Smooth muscle cell (in vitro differentiated cells): ENCODE measurements around the gene HBG1. TPM values are rescaled to one million over a fixed set of nuclear protein-coding genes. Genes with fewer than 3 reads are reported as not detected.

ENCODE experiments used
- DNase-seq: peaks from one replicate; lab custom pipeline; 2025; ENCODE audit not compliant: unreplicated experiment; lab: John Stamatoyannopoulos, UW
- H2AFZ ChIP-seq: fragments of 200-600 bp; sonication (generic); 2 replicates; pipeline ENCODE4 v1.6.0; 2016; ENCODE audit warnings: antibody characterized with exemption, low read depth, mild to moderate bottlenecking
- H3F3A ChIP-seq: fragments of 200-600 bp; sonication (generic); 2 replicates; pipeline ENCODE4 v1.6.0; 2017; ENCODE audit warnings: antibody characterized with exemption, low read depth
- H3K27ac ChIP-seq: fragments of 200-600 bp; sonication (generic); 2 replicates; pipeline ENCODE4 v1.5.1; 2016; ENCODE audit warnings: low read depth, mild to moderate bottlenecking
- H3K27me3 ChIP-seq: fragments of 200-600 bp; sonication (generic); 2 replicates; pipeline ENCODE4 v1.6.1; 2016; ENCODE audit warnings: low read depth, mild to moderate bottlenecking
- H3K36me3 ChIP-seq: fragments of 200-600 bp; sonication (generic); 2 replicates; pipeline ENCODE4 v1.5.1; 2016; ENCODE audit warnings: low read depth
- H3K4me1 ChIP-seq: fragments of 200-600 bp; sonication (generic); 2 replicates; pipeline ENCODE4 v1.5.1; 2016; ENCODE audit warnings: low read depth
- H3K4me2 ChIP-seq: fragments of 200-600 bp; sonication (generic); 2 replicates; pipeline ENCODE4 v1.6.0; 2016; ENCODE audit warnings: mild to moderate bottlenecking
- H3K4me3 ChIP-seq: fragments of 200-600 bp; sonication (generic); 2 replicates; pipeline ENCODE4 v1.5.1; 2016; ENCODE audit warnings: mild to moderate bottlenecking
- H3K79me2 ChIP-seq: fragments of 200-600 bp; sonication (generic); 2 replicates; pipeline ENCODE4 v1.6.0; 2016; ENCODE audit warnings: low read depth, mild to moderate bottlenecking
- H3K9ac ChIP-seq: fragments of 200-600 bp; sonication (generic); 2 replicates; pipeline ENCODE4 v1.6.0; 2016; ENCODE audit warnings: low read depth
- H3K9me3 ChIP-seq: fragments of 200-600 bp; sonication (generic); replicated peaks from 2 replicates; pipeline ENCODE4 v1.5.1; 2016; ENCODE audit warnings: low read depth
- H4K20me1 ChIP-seq: fragments of 200-600 bp; sonication (generic); 2 replicates; pipeline ENCODE4 v1.6.0; 2016; ENCODE audit warnings: low read depth
- WGBS: methylation state at CpG from one replicate; pipeline ENCODE4 v1.1.7; 2016; ENCODE audit warnings: low lambda C conversion rate; 5-methylcytosine and 5-hydroxymethylcytosine counted together
- polyA plus RNA-seq: library from polyadenylated mRNA; unstranded; fragments of >200 nt; fragmentation: Nextera tagmentation; extraction: Ambion mirVana; gene quantifications from 2 replicates; pipeline ENCODE4 v1.2.1, GENCODE V29; 2016
- total RNA-seq: library from RNA; depleted of rRNA; stranded (reverse); fragments of >200 nt; gene quantifications from 2 replicates; pipeline ENCODE4 v1.2.3, GENCODE V29; 2014
- TF ChIP-seq, protein P1 (sequence below): fragments of 200-600 bp; sonication (generic); IDR thresholded peaks from 2 replicates; pipeline ENCODE4 v1.5.1; 2017; ENCODE audit warnings: borderline replicate concordance, mild to moderate bottlenecking, antibody characterized with exemption; ENCODE audit not compliant: insufficient read depth, poor library complexity, severe bottlenecking

The HBG1 gene
- total and polyA plus RNA-seq, 2 experiments from 2014 or later = not detected

DNA sequence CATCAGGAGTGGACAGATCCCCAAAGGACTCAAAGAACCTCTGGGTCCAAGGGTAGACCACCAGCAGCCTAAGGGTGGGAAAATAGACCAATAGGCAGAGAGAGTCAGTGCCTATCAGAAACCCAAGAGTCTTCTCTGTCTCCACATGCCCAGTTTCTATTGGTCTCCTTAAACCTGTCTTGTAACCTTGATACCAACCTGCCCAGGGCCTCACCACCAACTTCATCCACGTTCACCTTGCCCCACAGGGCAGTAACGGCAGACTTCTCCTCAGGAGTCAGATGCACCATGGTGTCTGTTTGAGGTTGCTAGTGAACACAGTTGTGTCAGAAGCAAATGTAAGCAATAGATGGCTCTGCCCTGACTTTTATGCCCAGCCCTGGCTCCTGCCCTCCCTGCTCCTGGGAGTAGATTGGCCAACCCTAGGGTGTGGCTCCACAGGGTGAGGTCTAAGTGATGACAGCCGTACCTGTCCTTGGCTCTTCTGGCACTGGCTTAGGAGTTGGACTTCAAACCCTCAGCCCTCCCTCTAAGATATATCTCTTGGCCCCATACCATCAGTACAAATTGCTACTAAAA is 22.8 kb downstream of the HBG1 start, which contains the start of gene HBB:
HBB (minus strand) TSS at position 340 of the 579 bp plus-strand sequence; CDS start at position 290, 50 bp downstream.
- H3K4me2 ChIP-seq = no peak within 1 kb of the TSS
- no peaks in the 10 kb centered on the region for H3K79me2 ChIP-seq
- TF ChIP-seq, protein P1, sequence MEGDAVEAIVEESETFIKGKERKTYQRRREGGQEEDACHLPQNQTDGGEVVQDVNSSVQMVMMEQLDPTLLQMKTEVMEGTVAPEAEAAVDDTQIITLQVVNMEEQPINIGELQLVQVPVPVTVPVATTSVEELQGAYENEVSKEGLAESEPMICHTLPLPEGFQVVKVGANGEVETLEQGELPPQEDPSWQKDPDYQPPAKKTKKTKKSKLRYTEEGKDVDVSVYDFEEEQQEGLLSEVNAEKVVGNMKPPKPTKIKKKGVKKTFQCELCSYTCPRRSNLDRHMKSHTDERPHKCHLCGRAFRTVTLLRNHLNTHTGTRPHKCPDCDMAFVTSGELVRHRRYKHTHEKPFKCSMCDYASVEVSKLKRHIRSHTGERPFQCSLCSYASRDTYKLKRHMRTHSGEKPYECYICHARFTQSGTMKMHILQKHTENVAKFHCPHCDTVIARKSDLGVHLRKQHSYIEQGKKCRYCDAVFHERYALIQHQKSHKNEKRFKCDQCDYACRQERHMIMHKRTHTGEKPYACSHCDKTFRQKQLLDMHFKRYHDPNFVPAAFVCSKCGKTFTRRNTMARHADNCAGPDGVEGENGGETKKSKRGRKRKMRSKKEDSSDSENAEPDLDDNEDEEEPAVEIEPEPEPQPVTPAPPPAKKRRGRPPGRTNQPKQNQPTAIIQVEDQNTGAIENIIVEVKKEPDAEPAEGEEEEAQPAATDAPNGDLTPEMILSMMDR = no peak
- no peaks in the 10 kb centered on the region for H3K9me3 ChIP-seq
- H3K36me3 ChIP-seq = no peaks in the 10 kb centered on the region
- no peak within 1 kb of the TSS for H3K9ac ChIP-seq
- H3F3A ChIP-seq = no peaks in the 10 kb centered on the region
- H2AFZ ChIP-seq = no peak within 1 kb of the TSS
- H4K20me1 ChIP-seq = no peaks in the 10 kb centered on the region
- no peaks in the 10 kb centered on the region for H3K27me3 ChIP-seq
- no peak within 1 kb of the TSS for H3K4me3 ChIP-seq
- DNase-seq = no peak
- no peak within 1 kb of the TSS for H3K27ac ChIP-seq
- WGBS = 98% methylated on average over 3 of the region's 3 CpGs
- H3K4me1 ChIP-seq = no peaks in the 10 kb centered on the region

DNA sequence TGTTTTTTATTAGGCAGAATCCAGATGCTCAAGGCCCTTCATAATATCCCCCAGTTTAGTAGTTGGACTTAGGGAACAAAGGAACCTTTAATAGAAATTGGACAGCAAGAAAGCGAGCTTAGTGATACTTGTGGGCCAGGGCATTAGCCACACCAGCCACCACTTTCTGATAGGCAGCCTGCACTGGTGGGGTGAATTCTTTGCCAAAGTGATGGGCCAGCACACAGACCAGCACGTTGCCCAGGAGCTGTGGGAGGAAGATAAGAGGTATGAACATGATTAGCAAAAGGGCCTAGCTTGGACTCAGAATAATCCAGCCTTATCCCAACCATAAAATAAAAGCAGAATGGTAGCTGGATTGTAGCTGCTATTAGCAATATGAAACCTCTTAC is 24.2 kb downstream of the HBG1 start:
- Histone ChIP-seq H3K4me3 (no peak overlapping the region), H3K4me1 (no peaks in the 10 kb centered on the region), H4K20me1 (no peaks in the 10 kb centered on the region), H3K79me2 (no peaks in the 10 kb centered on the region), H3F3A (no peaks in the 10 kb centered on the region), H3K27ac (no peak overlapping the region), H3K9ac (no peak overlapping the region), H3K9me3 (no peaks in the 10 kb centered on the region), H3K4me2 (no peak overlapping the region), H3K27me3 (no peaks in the 10 kb centered on the region), H3K36me3 (no peaks in the 10 kb centered on the region), H2AFZ (no peak overlapping the region)
- TF ChIP-seq, protein P1 = no peak
- DNase-seq = no peak
- 61% methylated on average over 2 of the region's 2 CpGs for WGBS

DNA sequence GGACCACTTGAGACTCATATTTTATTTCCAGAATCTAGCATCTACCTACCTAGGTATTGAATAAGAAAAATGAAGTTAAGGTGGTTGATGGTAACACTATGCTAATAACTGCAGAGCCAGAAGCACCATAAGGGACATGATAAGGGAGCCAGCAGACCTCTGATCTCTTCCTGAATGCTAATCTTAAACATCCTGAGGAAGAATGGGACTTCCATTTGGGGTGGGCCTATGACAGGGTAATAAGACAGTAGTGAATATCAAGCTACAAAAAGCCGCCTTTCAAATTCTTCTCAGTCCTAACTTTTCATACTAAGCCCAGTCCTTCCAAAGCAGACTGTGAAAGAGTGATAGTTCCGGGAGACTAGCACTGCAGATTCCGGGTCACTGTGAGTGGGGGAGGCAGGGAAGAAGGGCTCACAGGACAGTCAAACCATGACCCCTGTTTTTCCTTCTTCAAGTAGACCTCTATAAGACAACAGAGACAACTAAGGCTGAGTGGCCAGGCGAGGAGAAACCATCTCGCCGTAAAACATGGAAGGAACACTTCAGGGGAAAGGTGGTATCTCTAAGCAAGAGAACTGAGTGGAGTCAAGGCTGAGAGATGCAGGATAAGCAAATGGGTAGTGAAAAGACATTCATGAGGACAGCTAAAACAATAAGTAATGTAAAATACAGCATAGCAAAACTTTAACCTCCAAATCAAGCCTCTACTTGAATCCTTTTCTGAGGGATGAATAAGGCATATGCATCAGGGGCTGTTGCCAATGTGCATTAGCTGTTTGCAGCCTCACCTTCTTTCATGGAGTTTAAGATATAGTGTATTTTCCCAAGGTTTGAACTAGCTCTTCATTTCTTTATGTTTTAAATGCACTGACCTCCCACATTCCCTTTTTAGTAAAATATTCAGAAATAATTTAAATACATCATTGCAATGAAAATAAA is 24.8 kb downstream of the HBG1 start:
- Histone ChIP-seq H3K27me3 (no peaks in the 10 kb centered on the region), H2AFZ (no peak overlapping the region), H3F3A (no peaks in the 10 kb centered on the region), H4K20me1 (no peaks in the 10 kb centered on the region), H3K9ac (no peak overlapping the region), H3K4me1 (no peaks in the 10 kb centered on the region), H3K36me3 (no peaks in the 10 kb centered on the region), H3K4me2 (no peak overlapping the region), H3K9me3 (no peaks in the 10 kb centered on the region), H3K27ac (no peak overlapping the region), H3K4me3 (no peak overlapping the region), H3K79me2 (no peaks in the 10 kb centered on the region)
- WGBS = 77% methylated on average over 6 of the region's 6 CpGs
- TF ChIP-seq, protein P1 = no peak
- DNase-seq = no peak
